Upper lobe of right lung (tissue), 1 donor: Measurements from ENCODE around the gene MRPL37. TPM values are rescaled to one million over a fixed set of nuclear protein-coding genes. Genes with fewer than 3 reads are reported as not detected.

ENCODE experiments used
- ATAC-seq: fragments of 200-7000 bp; cut with Tn5 transposase; one replicate; pipeline ENCODE4 v1.9.1; 2020; ENCODE audit warnings: mild to moderate bottlenecking, moderate library complexity
- DNase-seq: peaks from one replicate; pipeline ENCODE4 v3.0.0-alpha.2; 2020
- H3K27ac ChIP-seq: fragments of 200-600 bp; one replicate; pipeline ENCODE4 v1.8.0; 2022
- H3K27me3 ChIP-seq: fragments of 200-600 bp; one replicate; pipeline ENCODE4 v1.8.0; 2022; ENCODE audit warnings: mild to moderate bottlenecking
- H3K36me3 ChIP-seq: fragments of 200-600 bp; one replicate; pipeline ENCODE4 v1.8.0; 2022
- H3K4me1 ChIP-seq: fragments of 200-600 bp; one replicate; pipeline ENCODE4 v1.8.0; 2022
- H3K4me3 ChIP-seq: fragments of 200-600 bp; one replicate; pipeline ENCODE4 v1.8.0; 2022; ENCODE audit warnings: mild to moderate bottlenecking
- H3K9me3 ChIP-seq: fragments of 200-600 bp; one replicate; pipeline ENCODE4 v1.8.0; 2022
- intact Hi-C: fragments of 100-400 bp; cut with DNase I; formaldehyde crosslinking; loops from one replicate; pipeline ENCODE4 v1.11.0; 2022
- total RNA-seq: library from RNA; stranded (reverse); fragmentation: NEBNext Ultra II Directional; extraction: Animal tissue kit (Norgen Biotek cat#: 25700); gene quantifications from one replicate; pipeline ENCODE4 v1.2.1, GENCODE V29; 2021
- TF ChIP-seq, protein P1 (sequence below): fragments of 200-600 bp; IDR thresholded peaks from one replicate; pipeline ENCODE4 v1.8.0; 2022; ENCODE audit warnings: antibody characterized with exemption
- donor health status: DM: no; HTN: yes; CAD: no; lungs with severe emphysema.

MRPL37 gene
- total RNA-seq, 1 donor from 2014 or later: 41.9 TPM

DNA sequence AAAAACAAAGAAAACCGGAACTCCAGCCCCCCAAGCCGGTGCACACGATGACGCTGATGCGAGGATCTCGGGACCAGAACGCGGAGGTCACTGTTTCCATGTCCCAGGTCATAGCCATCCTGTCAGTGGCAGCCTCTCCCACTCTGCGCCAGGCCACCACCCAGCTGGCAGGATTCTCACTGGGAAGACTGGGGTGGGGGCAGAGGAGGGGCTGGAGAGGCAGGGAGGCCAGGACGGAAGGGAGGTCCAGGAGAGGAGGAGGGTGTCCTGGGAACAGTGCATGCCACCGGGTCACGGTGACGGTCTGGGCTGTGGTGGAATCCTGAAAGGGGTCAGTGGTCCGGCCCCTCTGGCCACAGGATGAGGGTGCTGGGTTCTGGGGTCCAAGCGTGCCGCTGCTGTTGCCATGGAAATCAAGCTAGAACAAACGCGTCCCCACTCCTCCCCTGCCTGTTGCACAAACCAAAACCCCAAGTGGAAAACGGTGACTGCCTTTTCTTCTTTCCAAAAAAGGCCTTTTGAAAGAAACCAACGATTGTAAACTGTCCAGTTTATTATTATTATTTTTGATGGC lies 26.1 kb downstream of the MRPL37 start:
- Histone ChIP-seq H3K9me3 (no peaks in the 10 kb centered on the region), H3K4me3 (no peak overlapping the region), H3K36me3 (peaks cover 5% of the 10 kb centered on the region), H3K27ac (no peak overlapping the region), H3K27me3 (no peaks in the 10 kb centered on the region), H3K4me1 (no peaks in the 10 kb centered on the region)
- ATAC-seq: no peak
- no peak for DNase-seq
- TF ChIP-seq, protein P1, sequence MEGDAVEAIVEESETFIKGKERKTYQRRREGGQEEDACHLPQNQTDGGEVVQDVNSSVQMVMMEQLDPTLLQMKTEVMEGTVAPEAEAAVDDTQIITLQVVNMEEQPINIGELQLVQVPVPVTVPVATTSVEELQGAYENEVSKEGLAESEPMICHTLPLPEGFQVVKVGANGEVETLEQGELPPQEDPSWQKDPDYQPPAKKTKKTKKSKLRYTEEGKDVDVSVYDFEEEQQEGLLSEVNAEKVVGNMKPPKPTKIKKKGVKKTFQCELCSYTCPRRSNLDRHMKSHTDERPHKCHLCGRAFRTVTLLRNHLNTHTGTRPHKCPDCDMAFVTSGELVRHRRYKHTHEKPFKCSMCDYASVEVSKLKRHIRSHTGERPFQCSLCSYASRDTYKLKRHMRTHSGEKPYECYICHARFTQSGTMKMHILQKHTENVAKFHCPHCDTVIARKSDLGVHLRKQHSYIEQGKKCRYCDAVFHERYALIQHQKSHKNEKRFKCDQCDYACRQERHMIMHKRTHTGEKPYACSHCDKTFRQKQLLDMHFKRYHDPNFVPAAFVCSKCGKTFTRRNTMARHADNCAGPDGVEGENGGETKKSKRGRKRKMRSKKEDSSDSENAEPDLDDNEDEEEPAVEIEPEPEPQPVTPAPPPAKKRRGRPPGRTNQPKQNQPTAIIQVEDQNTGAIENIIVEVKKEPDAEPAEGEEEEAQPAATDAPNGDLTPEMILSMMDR: no peak
- intact Hi-C loops: no loop called here

DNA sequence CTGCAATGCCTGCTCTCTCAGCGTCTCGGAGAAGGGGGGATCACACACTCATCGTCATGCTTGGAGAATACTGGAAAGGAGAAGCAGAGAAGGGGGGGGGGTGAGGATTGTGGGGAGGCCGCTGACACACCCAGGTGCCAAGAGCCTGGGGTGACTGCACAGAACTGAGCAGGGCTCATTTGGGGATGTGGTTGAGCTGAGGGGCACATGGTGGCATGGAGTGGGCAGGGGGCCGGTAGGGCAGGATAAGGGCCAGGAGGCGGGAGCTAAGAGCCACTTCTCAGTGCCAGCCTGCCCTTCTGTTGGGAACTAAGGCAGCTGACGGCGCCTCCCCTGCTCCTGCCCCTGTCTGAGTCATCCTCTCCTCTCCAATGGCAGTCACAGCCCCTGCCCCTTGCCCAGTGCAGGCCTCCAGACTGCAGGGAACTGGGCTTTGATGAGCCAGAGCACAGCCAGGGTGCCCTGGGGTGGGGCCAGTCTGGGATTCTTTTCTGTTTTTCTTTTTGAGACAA lies 27.2 kb downstream of the MRPL37 start:
- intact Hi-C loops: no loop called here
- DNase-seq (no peak), ATAC-seq (peak; percentile 69)
- Histone ChIP-seq H3K9me3 (no peaks in the 10 kb centered on the region), H3K4me3 (no peak overlapping the region), H3K36me3 (peaks cover 5% of the 10 kb centered on the region), H3K27ac (no peak overlapping the region), H3K27me3 (no peaks in the 10 kb centered on the region), H3K4me1 (no peaks in the 10 kb centered on the region)
- TF ChIP-seq, protein P1: no peak

DNA sequence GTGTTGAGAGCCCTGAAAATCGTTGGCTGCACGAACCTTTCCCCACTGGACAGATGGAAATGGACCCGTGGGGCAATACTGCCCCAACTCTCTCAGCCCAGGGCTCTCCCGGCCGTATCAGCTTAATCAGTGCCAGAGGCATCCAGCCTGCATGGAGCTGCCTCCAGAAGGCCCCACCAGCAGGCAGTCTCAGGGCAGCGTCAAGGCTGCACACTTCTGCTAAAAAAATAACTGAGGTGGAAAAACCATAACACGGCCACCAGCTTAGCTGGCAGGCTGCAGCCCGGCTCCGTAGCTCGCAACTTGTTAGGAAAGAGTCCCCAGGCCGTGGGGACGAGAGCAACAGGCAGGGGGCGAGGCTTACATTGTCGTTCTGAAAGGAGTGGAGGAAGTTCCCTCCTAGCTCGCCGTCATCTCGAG lies 27.9 kb downstream of the MRPL37 start:
- peaks cover 5% of the 10 kb centered on the region for H3K36me3 ChIP-seq
- no peak overlapping the region for H3K27ac ChIP-seq
- no peaks in the 10 kb centered on the region for H3K27me3 ChIP-seq
- no peaks in the 10 kb centered on the region for H3K9me3 ChIP-seq
- ATAC-seq (no peak), DNase-seq (no peak)
- no peaks in the 10 kb centered on the region for H3K4me1 ChIP-seq
- TF ChIP-seq, protein P1: no peak
- no peak overlapping the region for H3K4me3 ChIP-seq
- intact Hi-C loops: no loop called here

DNA sequence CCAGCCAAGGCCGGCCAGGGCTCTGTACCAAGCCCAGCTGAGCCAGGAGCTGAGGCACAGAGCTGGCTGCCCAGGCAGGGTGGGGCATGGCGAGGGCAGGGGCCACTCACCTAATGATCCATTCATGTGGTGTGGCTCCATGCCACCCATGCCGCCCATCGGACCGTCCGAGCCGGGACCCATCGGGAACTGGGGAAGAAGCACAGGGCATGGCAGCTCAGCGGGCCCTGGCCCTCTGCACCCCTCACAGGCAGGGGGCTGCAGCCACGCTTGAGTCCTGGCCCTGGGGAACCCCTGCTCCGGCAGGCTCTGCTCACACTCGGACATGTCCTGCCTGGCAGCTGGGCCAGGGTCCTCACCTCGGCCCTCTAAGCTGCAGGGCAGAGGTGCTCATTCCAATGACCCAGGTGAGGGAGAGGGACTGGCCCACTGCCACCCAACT lies 28.7 kb downstream of the MRPL37 start:
- no peaks in the 10 kb centered on the region for H3K27me3 ChIP-seq
- H3K4me1 ChIP-seq: no peaks in the 10 kb centered on the region
- no peaks in the 10 kb centered on the region for H3K9me3 ChIP-seq
- ATAC-seq: no peak
- no peak overlapping the region for H3K4me3 ChIP-seq
- DNase-seq: no peak
- TF ChIP-seq, protein P1: no peak
- H3K36me3 ChIP-seq: peaks cover 5% of the 10 kb centered on the region
- intact Hi-C loops: no loop called here
- H3K27ac ChIP-seq: no peak overlapping the region

DNA sequence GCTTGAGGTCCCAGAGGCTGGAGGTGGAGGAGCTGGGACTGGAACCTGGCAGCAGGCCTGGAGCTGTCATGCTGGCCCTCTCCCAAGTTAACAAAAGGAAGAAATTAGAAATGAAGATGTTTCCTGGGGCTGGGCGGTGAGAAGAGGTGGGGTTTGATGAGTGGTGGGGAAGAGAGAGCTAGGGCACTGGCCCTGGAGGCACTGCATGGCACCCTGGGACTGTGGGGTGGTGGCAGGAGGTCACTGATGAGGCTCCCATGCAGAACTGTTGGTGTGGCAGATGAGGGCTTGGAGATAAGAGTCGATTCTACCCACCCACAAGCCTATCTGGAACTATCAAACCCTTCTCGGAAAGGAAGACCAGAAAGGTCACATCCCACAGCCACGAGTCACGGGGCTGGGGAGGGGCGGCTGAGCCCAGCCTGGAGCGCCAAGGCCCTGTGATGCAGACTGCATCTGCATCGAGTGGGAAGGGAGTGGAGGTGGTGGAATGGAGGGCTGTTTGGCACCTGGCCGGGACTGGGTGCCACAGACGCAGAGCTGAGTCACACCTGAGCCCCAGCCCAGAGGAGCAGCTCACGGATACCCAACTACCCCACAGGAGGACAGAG lies 29.4 kb downstream of the MRPL37 start:
- intact Hi-C loops: no loop called here

More for the DNA sequence above, 29.4 kb downstream of the MRPL37 start:
- H3K27me3 ChIP-seq: no peaks in the 10 kb centered on the region
- ATAC-seq: peak; percentile 41
- no peak overlapping the region for H3K27ac ChIP-seq
- no peak overlapping the region for H3K4me3 ChIP-seq
- no peak for DNase-seq
- TF ChIP-seq, protein P1: no peak
- peaks cover 5% of the 10 kb centered on the region for H3K36me3 ChIP-seq
- no peaks in the 10 kb centered on the region for H3K9me3 ChIP-seq
- no peaks in the 10 kb centered on the region for H3K4me1 ChIP-seq
